HG03135 (cell line): ENCODE measurements around the gene FOXP1.

ENCODE experiments used
- ATAC-seq: cut with Tn5 transposase; IDR thresholded peaks from one replicate; pipeline ENCODE4 v1.9.1; 2021; ENCODE audit warnings: mild to moderate bottlenecking, moderate library complexity; ENCODE audit not compliant: unreplicated experiment

Gene FOXP1

DNA sequence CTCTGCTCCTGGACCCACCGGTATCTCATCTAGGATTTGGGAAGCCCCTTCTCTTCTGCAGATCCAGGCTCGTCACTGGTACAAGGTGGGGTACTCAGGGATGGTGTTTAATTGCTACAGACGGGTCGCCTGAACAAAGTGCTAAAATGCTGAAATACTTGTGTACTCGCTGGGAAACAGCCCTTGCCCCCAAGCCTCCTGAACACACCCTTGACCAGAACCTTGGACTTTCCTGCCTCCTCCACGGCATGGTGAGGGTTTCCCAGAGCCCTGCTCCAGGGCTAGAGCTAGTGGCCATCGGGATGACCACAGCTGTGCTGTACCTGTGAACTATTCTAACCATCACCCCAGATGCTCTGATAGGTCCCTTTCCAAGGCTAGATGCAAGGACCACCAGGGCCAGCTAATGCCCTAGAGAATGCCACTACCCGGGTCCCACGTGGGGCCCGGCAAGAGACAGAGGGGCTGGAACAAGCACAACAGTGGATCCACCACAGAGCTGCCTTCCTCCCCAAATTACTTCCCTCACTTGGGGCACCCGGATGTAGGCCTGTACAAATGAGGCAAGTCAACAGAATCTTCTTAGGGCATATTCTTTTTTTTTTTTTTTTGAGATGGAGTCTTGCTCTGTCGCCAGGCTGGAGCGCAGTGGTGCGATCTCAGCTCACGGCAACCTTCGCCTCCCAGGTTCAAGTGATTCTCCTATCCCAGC is 267.3 kb downstream of the FOXP1 start:
- ATAC-seq: no peak

DNA sequence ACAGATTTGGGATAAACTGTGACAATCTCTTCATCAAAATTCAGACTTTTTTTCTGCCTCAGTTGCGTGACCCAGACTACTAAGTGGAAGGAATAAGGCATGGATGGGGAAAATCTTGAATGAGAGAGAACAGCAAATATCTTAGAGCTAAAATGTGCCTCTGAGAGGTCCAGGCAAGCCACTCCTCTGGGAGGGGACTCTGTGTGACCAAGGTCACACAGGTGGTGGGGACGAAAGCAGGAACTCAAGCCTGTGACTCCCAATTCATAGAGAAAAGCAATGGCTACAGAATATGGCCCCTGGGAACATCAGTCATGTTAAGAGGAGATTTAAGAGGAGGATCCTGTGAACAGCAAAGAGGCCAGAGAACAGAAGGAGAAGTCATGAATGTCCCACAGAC is 268.1 kb downstream of the FOXP1 start:
- ATAC-seq: no peak

DNA sequence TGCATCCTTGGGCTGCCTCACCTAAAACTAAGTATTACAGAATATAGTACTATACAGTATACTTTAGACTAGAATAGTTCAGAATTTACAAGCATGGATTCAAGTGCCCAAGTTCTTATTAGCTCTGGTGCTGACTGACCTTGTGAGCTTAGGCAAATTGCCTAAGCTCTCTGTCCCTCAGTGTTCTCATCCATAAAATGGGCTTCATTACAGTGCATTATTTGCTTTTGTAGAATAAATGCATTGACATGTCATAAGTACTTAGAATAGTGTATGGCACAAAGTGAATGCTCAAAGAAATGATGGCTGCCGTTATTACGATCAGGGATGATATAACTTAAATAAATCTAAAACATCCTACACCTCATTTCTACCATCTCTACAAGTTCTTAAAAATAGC is 269.7 kb downstream of the FOXP1 start:
- ATAC-seq: no peak

DNA sequence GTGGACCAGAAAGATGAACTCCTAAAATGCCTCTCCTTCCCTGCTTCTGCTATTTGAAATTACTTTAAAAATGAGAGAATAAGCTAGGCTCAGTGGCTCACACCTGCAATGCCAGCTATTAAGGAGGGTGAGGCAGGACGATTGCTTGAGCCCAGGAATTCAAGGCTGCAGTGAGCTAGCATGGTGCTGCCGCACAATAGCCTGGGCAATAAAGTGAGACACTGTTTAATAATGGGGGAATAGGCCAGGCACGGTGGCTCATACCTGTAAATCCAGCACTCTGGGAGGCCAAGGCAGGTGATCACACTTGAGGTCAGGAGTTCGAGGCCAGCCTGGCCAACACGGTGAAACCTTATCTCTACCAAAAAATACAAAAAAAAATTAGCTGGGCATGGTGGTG is 271.1 kb downstream of the FOXP1 start:
- ATAC-seq: no peak

DNA sequence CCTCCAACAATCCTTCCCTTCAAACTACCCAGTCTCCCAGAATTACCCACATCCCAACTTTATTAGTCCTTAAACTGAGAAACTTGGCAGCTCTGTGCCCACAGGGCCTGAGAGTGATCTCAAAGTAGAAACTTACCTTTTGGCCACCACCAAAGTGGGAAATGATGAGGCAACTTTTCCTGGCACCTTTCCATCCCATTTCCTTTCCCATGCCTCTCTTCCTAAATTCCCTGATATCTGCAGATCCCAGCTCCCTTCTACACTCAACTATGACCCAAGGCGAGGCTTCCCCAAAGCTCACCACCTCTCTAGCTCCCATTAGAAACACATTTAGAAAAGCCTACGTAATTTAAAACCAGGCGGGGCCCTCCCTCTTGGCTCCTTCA is 271.9 kb downstream of the FOXP1 start:
- no peak for ATAC-seq

DNA sequence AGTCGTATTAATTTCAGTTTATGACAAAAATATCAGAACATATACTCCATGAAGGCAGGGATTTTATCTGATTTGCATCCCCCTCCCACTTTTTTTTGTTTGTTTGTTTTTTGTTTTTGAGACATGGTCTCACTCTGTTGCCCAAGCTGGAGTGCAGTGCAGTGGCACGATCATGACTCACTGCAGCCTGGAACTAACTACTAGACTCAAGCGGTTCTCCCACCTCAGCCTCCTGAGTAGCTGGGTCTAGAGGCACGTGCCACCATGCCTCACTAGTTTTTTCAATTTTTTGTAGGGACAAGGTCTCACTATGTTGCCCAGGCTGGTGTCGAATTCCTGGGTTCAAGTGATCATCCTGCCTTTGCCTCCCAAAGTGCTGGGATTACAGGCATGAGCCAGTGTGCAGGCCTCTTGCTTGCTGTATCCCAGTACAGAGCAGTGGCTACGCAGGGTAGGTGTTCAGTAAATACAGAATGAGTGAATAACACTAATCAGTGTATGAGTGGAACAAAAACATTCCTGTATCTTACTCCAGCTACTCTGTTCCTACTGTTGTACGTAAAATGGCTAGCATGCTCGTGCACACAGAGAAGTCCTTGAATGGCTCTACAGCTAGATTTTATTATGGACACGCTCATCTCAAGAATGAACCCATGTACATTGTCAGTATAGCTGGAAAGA is 272.4 kb downstream of the FOXP1 start:
- ATAC-seq: no peak

DNA sequence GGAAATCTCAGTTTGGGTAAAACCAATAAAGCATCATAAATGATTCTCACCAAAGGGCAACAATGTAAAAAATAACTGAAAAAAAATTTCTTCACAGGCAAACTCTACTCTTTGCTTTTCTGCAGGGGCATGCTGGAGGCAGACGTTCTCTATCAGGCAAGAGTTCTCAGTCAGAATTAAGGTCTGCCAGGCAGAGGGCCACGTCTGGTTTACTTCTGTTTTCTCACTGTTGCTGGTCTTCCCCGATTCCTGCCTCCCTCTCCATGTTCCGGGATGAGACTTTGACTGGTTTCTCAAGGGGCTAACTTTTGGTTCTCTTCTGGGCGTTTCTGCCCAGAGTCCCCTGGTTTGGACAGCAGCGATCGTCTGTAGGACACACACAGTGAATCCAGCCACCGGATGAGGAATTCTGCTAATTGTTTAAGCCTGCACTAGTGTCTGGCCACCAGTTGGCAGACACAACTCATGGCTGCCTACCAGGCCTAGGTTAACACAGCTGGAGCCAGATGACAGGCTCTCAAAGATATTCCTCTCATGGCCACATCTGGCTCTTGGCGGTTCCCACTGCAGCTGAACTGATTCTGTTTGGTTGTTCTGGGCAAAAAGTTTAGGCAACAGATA is 273.1 kb downstream of the FOXP1 start:
- no peak for ATAC-seq

DNA sequence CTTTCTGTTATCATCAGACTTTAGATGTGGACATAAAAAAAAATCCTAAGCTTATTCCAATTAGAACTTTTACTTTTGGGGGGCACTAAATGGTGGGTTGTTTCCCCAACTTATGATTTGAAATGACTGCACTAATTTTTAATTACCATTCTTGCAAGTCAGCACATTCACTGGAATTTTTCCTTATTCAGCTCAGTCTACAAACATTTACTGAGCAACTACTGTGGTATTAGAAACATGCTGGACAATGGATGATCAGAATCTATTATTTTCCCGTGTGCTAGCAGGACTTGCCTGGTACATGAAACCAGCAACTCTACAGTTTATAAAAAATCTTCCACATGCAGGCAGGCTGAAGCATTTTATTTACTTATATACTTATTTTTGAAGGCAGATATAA is 273.6 kb downstream of the FOXP1 start:
- no peak for ATAC-seq

DNA sequence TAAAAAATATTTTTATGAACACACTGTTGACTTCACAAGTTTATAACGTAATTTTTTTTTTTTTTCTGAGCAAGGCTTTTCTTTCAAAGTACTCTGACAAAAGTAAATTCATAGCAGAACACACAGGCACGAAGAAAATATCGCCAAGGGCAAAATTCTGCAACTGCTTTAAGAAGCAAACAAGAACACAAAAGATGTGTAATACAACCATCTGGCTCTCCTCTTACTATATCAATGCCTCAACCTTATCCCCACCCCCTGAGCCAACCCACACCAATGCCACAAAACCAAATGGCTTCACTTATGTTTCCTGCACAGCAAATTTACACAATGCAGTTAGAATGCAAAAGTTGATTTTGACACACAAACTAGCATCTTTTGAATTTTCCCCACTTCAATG is 274.2 kb downstream of the FOXP1 start:
- ATAC-seq: no peak

DNA sequence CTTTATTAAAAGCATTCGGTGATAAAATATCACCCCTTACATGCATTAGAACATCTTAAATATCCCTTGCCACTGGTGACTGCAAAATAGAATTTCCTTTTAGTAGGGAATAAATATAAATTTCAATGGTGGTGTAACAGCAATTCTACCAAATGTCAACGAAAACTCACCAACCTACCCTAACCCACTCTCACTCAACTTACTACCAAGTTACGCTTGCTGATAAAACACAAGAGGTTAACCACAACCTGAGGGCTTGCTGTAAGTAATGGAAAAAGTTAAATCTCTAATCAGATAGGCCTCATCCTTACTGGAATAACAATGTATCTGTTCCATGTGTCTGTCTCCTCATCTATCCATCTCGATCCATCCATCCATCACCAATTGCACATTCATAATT is 274.7 kb downstream of the FOXP1 start:
- no peak for ATAC-seq

DNA sequence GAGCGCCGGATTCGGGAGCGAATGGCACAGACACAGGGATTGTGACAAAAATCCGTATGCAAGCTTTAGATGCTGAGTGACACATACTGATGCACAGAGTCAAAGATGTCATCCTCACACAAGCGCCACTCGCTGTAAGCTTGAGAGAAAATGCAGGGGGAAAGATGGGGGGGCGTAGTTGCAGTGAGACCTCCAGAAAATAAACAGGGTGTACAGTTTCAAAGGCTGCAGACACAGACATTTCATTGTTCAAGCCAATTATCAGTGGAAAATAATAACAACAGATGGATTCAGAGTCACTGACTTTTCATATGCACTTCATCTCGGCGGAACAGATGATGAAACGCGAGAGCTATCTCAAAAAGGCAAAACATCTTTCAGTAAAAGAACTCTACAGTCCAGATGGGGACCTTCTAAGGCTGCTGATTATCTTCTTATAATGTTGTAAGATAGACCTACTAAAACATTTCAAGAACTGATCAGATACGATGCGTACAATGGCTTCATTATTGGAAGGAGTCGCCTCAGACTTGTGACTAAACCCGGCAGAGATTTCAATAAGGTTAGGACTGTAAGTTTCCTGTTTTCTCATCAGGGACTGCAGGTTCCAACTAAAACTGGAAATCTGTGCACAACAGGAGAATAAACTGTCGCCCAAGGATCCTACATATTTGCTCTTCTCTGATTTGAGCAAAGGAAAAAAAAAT is 275.4 kb downstream of the FOXP1 start:
- ATAC-seq: no peak

DNA sequence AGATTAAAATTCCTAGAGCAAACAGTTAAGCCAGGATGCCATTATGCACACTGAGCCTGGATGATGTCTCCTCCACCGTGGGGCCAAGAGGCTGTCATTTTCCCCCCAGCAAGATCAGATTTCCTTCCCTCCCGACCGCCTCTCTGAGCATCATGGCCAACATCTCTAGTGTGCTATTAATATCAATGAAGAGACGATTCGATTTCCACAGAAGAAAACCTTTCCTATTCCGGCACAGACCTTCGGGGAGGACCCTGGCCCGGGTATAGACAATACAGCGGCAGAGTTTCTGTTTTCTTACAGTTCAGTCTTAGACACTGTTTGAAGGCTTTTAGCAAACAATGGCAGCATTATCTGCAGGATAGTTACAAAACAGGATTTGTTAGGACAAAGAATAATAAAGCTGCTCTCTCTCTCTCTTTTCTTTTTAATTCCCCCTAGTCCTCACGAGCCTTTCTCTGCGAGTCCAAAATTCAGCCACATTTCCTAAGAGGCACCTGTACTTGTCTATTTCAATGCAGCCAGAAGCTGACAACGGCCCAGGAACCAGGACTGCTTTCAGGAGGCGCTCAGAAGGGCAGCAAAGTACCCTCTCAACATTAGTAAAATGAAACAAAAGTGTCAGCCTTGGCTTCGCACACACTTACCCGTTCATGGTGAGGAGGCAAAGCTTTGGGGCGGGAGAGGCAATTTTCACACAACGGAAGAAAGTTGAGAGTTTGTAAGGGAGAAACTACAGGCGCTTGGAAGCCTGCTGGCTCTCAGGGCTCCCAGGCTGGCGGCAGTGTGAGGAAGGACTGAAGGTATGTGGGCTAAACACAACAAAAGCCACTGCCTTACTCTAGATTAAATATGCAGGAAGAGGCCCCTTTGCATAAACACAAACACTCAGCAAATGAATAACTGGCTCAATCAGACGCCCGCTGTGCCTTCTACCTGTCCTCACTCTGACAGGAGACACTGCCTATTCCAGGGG is 278.0 kb downstream of the FOXP1 start:
- ATAC-seq: no peak

DNA sequence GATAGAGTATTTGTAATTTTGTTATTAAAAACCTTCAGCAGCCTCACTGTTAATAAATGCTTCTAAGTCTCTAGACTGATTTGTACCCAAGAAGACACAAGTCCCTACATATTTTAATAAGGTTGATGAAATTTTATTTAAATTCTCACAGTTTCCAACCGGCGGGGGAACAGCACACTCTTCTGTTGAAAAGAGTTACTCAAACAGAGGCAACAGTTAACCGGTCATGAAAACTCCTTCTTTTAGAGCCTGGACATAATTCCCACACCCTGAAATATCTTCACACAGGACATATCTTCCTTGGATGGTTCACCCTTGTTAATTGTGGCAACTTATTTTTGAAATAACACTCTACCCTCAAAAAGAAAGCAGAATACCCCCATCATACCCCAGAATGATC is 278.8 kb downstream of the FOXP1 start:
- ATAC-seq: no peak

DNA sequence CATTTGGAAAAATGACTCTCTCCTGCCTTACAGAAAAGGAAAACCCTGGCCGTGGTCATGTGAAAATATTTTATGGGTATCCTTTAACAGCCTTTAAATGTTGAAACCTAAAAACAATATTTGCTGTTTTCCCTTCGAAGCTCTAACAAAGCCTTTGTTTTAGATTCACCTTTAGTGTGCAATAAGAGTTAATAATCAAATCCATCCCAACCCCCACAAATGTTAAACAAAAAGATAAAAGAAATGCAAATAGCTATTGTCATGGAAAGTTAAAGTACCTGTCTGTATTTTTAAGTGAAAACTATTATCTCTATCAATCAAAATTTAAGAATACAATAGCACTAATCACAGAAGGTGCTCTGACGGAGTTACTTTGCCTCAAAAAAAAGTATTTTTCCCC is 279.3 kb downstream of the FOXP1 start:
- ATAC-seq: no peak

DNA sequence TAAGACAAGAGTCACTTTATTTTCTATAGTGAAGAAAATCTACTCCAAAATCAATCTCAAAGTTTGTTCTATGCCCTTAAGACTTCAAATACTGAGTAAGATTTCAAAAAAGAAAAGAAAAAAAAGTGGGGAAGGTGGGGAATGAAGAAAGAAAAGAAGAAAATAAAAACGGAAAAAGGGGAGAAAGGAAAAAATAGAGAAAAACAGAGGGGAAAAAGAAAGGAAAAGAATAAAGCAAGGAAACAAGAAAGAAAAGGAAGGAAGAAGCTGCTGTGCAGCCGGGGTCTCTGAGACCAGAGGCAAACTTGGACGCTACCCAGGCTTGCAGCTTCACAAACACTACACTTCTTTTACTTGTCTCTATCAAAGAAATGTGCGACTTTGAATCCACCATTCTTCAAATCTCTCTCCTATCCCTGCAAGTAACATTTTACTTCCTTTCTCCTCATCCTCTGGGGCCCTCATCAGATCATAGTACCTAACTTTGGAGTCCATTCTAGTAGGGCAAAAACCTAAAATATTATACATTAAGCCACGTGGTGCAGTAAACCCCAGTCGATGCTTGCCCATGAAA is 279.8 kb downstream of the FOXP1 start:
- no peak for ATAC-seq

DNA sequence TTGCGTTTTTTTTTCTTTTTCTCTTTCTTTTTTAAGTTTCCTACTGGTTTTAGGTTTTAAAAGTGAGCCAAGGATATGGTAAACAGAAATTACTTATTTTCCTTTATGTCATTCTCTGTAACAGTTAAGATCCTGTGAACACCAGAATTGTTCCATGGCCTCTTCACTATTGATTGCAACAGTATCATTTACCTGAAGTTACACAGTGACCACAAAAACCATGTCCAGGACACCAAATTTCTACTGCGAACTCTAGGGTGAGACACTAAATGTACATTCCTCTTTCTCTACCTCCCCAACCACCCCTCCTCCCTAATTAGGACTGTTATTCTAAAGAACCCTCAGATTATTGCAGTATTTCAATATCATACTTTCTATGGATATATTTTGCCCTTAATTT is 280.9 kb downstream of the FOXP1 start:
- no peak for ATAC-seq

DNA sequence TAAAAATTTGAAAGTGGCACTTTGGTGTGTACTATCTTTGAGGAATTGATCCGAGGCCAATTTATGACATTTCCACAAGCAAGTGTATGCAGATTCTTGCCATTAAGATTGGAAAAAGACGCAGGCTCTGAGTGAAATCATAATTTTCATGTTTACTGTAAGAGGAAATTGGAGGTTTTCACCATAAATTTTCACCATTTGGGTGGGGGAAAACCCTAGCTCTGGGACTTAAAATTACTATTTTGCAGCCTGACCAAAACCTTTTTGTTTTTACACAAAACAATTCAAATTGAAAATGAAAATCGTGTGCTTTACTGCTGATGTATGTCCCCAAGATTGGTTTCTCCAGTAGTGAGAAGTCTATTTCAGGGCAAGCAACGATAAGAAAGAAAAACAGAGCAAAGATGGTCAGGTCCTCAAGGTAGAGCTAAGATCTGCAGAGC is 282.6 kb downstream of the FOXP1 start:
- ATAC-seq: no peak

DNA sequence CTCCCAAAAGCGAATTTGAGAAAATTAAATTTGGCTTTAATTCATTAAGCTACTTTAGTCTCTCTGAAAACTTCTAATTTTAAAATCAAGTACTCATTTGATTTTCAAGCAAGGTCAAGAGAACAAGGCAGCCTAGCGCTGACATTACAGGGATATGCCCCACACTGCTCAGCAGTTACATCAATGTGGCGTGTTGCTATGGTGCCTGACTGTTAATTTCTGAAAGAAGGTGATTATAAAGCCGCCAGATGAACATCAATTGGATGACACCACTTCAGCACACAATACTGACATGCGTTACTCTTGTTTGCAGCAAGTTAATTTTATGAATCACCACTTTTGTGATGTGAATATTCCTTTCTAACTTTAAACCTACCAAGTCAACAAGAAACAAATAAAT is 284.4 kb downstream of the FOXP1 start:
- ATAC-seq: no peak

DNA sequence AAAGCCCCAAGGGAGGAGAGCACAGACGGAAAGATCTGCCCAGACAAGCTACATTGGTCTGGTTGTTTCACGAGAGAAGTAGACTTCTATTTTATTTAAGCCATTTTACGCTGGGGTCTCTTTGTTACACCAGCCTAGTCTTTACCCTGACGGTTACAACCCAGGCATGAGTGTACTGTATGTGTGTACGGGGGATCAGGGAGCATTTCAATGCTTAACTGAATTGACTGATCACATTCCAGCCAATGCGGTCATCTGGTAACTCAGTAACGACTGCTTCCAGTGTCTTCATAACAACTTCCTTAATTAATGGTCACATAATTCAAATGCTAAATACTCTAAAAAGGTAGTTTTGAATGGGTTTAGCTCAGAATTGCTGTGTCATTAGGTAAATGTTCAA is 288.6 kb downstream of the FOXP1 start:
- no peak for ATAC-seq

DNA sequence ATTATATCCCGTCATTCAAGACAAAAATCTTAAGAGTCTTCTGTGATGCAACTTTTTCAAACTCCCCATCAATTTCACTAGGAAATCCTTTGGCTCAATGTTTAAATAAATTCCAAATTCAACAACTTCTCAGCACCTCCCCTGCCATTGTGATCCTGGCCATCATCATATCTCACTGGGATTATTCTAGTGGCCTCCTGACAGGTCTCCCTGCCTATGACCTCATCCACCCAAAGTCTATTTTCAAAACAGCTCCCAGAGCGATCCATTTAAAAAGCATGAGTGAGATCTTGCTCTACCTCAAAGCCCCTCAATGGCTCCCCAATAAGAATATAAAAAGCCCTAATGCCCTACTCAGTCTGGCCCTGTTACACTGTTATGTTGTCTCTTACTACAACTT is 293.2 kb downstream of the FOXP1 start:
- no peak for ATAC-seq
